ENCODE data around the gene OBSCN. TPM values are rescaled to one million over a fixed set of nuclear protein-coding genes. Genes with fewer than 3 reads are reported as not detected.

The OBSCN gene
- total and polyA plus RNA-seq, 5 donors from 2014 or later: 0.13 to 57.1 (median 1.1) TPM

DNA sequence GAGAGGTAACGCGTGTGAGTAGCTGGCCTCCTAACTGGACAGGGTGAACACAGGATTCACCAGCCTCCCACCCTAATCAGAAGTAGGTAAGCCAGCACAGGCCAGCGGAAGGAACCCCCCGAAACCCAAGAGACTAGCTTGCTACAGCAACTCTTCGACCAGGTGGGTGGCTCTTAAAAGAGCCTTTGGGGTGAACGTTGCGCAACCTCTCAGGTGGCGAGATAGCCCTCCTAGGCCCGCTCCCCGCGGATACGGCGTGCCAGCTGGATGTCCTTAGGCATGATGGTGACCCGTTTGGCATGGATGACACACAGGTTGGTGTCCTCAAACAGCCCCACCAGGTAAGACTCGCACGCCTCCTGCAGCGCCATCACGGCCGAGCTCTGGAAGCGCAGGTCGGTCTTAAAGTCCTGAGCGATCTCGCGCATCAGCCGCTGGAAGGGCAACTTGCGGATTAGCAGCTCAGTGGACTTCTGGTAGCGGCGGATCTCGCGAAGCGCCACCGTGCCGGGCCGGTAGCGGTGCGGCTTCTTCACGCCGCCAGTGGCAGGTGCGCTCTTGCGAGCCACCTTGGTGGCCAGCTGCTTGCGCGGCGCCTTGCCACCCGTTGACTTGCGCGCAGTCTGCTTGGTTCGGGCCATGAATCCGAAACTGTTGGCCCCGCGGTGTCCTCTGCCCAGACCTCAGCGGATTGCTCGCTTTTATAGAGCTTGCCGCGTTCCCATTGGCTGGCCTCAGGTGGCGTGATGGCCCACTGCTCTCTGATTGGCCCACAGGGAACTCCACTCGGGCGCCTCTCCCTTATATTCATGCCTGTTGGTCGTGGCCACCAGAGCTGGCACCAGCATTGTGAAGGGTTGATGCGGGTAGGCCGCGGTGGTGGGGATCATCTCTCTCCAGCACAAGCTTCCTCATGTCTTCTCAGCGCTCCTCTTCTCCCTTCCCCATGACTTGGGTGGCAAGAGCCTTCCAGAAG lies 217.1 kb downstream of the OBSCN start:
- no peak overlapping the region for H3K27ac ChIP-seq (ENCODE audit: insufficient read depth, low read length, poor library complexity, severe bottlenecking)
- Mint-ChIP-seq H3K27me3 (peaks cover 33% of the 10 kb centered on the region), H3K27ac (no peak overlapping the region), H3K36me3 (peaks cover 4% of the 10 kb centered on the region), H3K4me1 (no peaks in the 10 kb centered on the region), H3K9me3 (no peaks in the 10 kb centered on the region), H3K4me3 (no peak overlapping the region)
- H3K27me3 ChIP-seq (ENCODE audit: control insufficient read depth, insufficient read depth, low read length): peaks cover 7% of the 10 kb centered on the region
- ATAC-seq (ENCODE audit: low read depth in 2 of 2) (no peak), DNase-seq (no peak)
- H3K4me3 ChIP-seq (ENCODE audit: low read depth, low read length): no peak overlapping the region
- no peaks in the 10 kb centered on the region for H3K9me3 ChIP-seq (ENCODE audit: control insufficient read depth in 2 of 2, low read length in 2 of 2)
- no peaks in the 10 kb centered on the region for H3K36me3 ChIP-seq (ENCODE audit: control insufficient read depth, insufficient read depth, low read length)
- H3K4me1 ChIP-seq (ENCODE audit: control insufficient read depth, insufficient read depth, low read length, poor library complexity, severe bottlenecking): no peaks in the 10 kb centered on the region

DNA sequence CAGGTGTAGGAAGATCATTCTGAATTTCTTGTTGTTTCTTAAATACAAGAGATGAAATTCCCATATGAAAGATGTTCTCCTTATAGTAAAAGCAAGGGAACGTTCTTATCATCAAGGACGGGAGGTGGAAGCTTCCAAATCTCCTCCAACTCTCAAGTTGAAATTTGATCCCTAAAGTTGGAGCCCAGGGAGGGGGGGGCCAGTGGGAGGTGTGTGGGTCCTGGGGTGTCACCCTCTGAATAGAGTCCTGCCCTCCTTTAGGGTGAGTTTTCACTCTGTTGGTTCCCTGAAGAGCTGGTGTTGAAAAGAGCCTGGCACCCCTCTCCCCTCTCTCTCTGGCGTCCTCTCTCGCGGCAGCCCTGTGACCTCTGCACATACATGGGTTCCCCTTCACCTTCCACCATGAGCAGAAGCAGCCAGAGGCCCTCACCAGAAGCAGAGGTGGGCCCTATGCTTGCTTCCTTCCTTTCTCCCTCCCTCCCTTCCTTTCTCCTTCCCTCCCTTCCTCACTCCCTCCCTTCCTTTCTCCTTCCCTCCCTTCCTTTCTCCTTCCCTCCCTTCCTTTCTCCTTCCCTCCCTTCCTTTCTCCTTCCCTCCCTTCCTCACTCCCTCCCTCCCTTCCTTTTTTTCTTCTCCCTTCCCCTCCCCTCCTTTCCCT lies 218.8 kb downstream of the OBSCN start:
- no peak for ATAC-seq (ENCODE audit: low read depth in 2 of 2)

DNA sequence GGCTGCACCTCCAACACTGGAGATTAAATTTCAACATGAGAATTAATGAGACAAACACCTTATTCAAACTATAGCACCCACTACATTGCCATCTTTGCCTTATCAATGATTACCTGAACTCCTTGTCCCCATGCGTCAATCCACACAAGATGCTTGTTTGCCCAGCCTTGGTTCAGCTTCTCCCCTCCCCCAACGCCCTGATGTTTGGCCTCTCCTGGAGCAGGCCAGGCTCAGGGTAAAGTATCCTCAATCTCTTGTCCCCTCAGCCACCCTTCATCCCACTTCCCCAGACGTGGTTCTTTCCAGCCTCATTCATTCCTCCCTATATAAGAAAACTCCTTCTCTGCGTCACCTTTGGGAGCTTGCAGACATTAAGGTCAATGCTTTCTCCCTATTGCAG lies 220.6 kb downstream of the OBSCN start:
- ATAC-seq (ENCODE audit: low read depth in 2 of 2): no peak
- H3K27me3 Mint-ChIP-seq: peaks cover 27% of the 10 kb centered on the region
- no peaks in the 10 kb centered on the region for H3K36me3 ChIP-seq (ENCODE audit: control insufficient read depth, insufficient read depth, low read length)
- no peaks in the 10 kb centered on the region for H3K4me1 ChIP-seq (ENCODE audit: control insufficient read depth, insufficient read depth, low read length, poor library complexity, severe bottlenecking)
- H3K27ac Mint-ChIP-seq: no peak overlapping the region
- no peaks in the 10 kb centered on the region for H3K4me1 Mint-ChIP-seq
- H3K9me3 ChIP-seq (ENCODE audit: control insufficient read depth in 2 of 2, low read length in 2 of 2): no peaks in the 10 kb centered on the region
- peaks cover 4% of the 10 kb centered on the region for H3K27me3 ChIP-seq (ENCODE audit: control insufficient read depth, insufficient read depth, low read length)
- no peak overlapping the region for H3K4me3 Mint-ChIP-seq
- H3K27ac ChIP-seq (ENCODE audit: insufficient read depth, low read length, poor library complexity, severe bottlenecking): no peak overlapping the region
- H3K4me3 ChIP-seq (ENCODE audit: low read depth, low read length): no peak overlapping the region
- no peak for DNase-seq
- no peaks in the 10 kb centered on the region for H3K9me3 Mint-ChIP-seq
- H3K36me3 Mint-ChIP-seq: no peaks in the 10 kb centered on the region

More for the DNA sequence above, 218.8 kb downstream of the OBSCN start:
- Mint-ChIP-seq H3K27me3 (peaks cover 23% of the 10 kb centered on the region), H3K9me3 (no peaks in the 10 kb centered on the region), H3K27ac (no peak overlapping the region), H3K36me3 (no peaks in the 10 kb centered on the region), H3K4me1 (no peaks in the 10 kb centered on the region), H3K4me3 (no peak overlapping the region)
- Histone ChIP-seq H3K36me3 (ENCODE audit: control insufficient read depth, insufficient read depth, low read length) (no peaks in the 10 kb centered on the region), H3K9me3 (ENCODE audit: control insufficient read depth in 2 of 2, low read length in 2 of 2) (no peaks in the 10 kb centered on the region), H3K27me3 (ENCODE audit: control insufficient read depth, insufficient read depth, low read length) (peaks cover 7% of the 10 kb centered on the region), H3K4me3 (ENCODE audit: low read depth, low read length) (no peak overlapping the region), H3K27ac (ENCODE audit: insufficient read depth, low read length, poor library complexity, severe bottlenecking) (no peak overlapping the region), H3K4me1 (ENCODE audit: control insufficient read depth, insufficient read depth, low read length, poor library complexity, severe bottlenecking) (no peaks in the 10 kb centered on the region)
- no peak for DNase-seq

Other genes with a start within 250 kb of the OBSCN start
- not detected for gene WNT3A, start 201.0 kb upstream of the OBSCN start, total RNA-seq
- not detected for gene WNT3A, start 201.0 kb upstream of the OBSCN start, polyA plus RNA-seq
- gene ARF1, start 125.3 kb upstream of the OBSCN start, total RNA-seq: 335 TPM
- gene ARF1, start 125.3 kb upstream of the OBSCN start, polyA plus RNA-seq: 100 to 1,000 TPM; 445 to 517 (median 481) TPM
- 23.5 TPM for gene C1orf35, start 104.7 kb upstream of the OBSCN start, total RNA-seq
- gene C1orf35, start 104.7 kb upstream of the OBSCN start, polyA plus RNA-seq: 10 to 100 TPM; 18.0 to 24.0 (median 21.2) TPM
- gene MRPL55, start 98.7 kb upstream of the OBSCN start, total RNA-seq: 62.5 TPM
- 100 to 1,000 TPM; 126 to 163 (median 143) TPM for gene MRPL55, start 98.7 kb upstream of the OBSCN start, polyA plus RNA-seq
- gene GUK1, start 67.8 kb upstream of the OBSCN start, total RNA-seq: 270 TPM
- 100 to 1,000 TPM; 329 to 413 (median 371) TPM for gene GUK1, start 67.8 kb upstream of the OBSCN start, polyA plus RNA-seq
- 2.8 TPM for gene GJC2, start 58.1 kb upstream of the OBSCN start, total RNA-seq
- not detected for gene GJC2, start 58.1 kb upstream of the OBSCN start, polyA plus RNA-seq
- gene IBA57, start 42.2 kb upstream of the OBSCN start, total RNA-seq: 17.0 TPM
- gene IBA57, start 42.2 kb upstream of the OBSCN start, polyA plus RNA-seq: 1 to 10 TPM; 2.0 to 5.5 (median 4.0) TPM
- gene TRIM11, start 198.8 kb downstream of the OBSCN start, total RNA-seq: 63.4 TPM
- gene TRIM11, start 198.8 kb downstream of the OBSCN start, polyA plus RNA-seq: 10 to 100 TPM; 16.4 to 23.5 (median 19.5) TPM
- 0.30 TPM for gene TRIM17, start 208.8 kb downstream of the OBSCN start, total RNA-seq
- gene TRIM17, start 208.8 kb downstream of the OBSCN start, polyA plus RNA-seq: under 1 TPM in 3 of 4 donors, not detected in 1; 0.41 to 0.61 (median 0.41) TPM

All from CD4-positive, CD25-positive, alpha-beta regulatory T cell (primary cell).